ENCODE measurements around the gene SAP30L. TPM values are rescaled to one million over a fixed set of nuclear protein-coding genes. Genes with fewer than 3 reads are reported as not detected.

SAP30L gene
- total and polyA plus RNA-seq, 5 donors from 2014 or later: 30.9 to 54.9 (median 39.2) TPM

GRCh38 chr5:154473581-154474283 lies 27.9 kb downstream of the SAP30L start:
- Histone ChIP-seq H3K4me3 (ENCODE audit: low read depth, low read length) (peak overlapping the region; percentile 40), H3K36me3 (ENCODE audit: control insufficient read depth, insufficient read depth, low read length) (no peaks in the 10 kb centered on the region), H3K27me3 (ENCODE audit: control insufficient read depth, insufficient read depth, low read length) (peaks cover 57% of the 10 kb centered on the region), H3K9me3 (ENCODE audit: control insufficient read depth in 2 of 2, low read length in 2 of 2) (no peaks in the 10 kb centered on the region), H3K27ac (ENCODE audit: insufficient read depth, low read length, poor library complexity, severe bottlenecking) (no peak overlapping the region), H3K4me1 (ENCODE audit: control insufficient read depth, insufficient read depth, low read length, poor library complexity, severe bottlenecking) (peaks cover 59% of the 10 kb centered on the region)
- peak overlapping the region; percentile 47 to 74 (median 56) for H3K4me3 Mint-ChIP-seq
- H3K27me3 Mint-ChIP-seq: peaks cover 81% of the 10 kb centered on the region
- H3K4me1 Mint-ChIP-seq: peaks cover 6 to 58% (median 46%) of the 10 kb centered on the region in 4 donors
- no peak overlapping the region for H3K27ac Mint-ChIP-seq
- H3K9me3 Mint-ChIP-seq: peaks cover 0 to 6% (median 0%) of the 10 kb centered on the region in 7 donors
- no peaks in the 10 kb centered on the region for H3K36me3 Mint-ChIP-seq
- DNase-seq (no peak), ATAC-seq (ENCODE audit: low read depth in 2 of 2) (no peak)

GRCh38 chr5:154474396-154475334 lies 28.9 kb downstream of the SAP30L start:
- H3K27ac ChIP-seq (ENCODE audit: insufficient read depth, low read length, poor library complexity, severe bottlenecking): no peak overlapping the region
- Mint-ChIP-seq H3K36me3 (no peaks in the 10 kb centered on the region), H3K4me1 (peaks cover 6 to 66% (median 49%) of the 10 kb centered on the region in 4 donors), H3K27ac (peak overlapping the region in 1 of 3 donors; percentile 43), H3K4me3 (peak overlapping the region; percentile 27 to 74 (median 62)), H3K9me3 (peaks cover 0 to 9% (median 0%) of the 10 kb centered on the region in 7 donors), H3K27me3 (peaks cover 91% of the 10 kb centered on the region)
- H3K9me3 ChIP-seq (ENCODE audit: control insufficient read depth in 2 of 2, low read length in 2 of 2): no peaks in the 10 kb centered on the region
- no peaks in the 10 kb centered on the region for H3K36me3 ChIP-seq (ENCODE audit: control insufficient read depth, insufficient read depth, low read length)
- no peak for ATAC-seq (ENCODE audit: low read depth in 2 of 2)
- DNase-seq: no peak
- peak overlapping the region; percentile 40 for H3K4me3 ChIP-seq (ENCODE audit: low read depth, low read length)
- H3K27me3 ChIP-seq (ENCODE audit: control insufficient read depth, insufficient read depth, low read length): peaks cover 58% of the 10 kb centered on the region
- peaks cover 67% of the 10 kb centered on the region for H3K4me1 ChIP-seq (ENCODE audit: control insufficient read depth, insufficient read depth, low read length, poor library complexity, severe bottlenecking)

GRCh38 chr5:154475591-154476353 lies 30.0 kb downstream of the SAP30L start:
- H3K36me3 Mint-ChIP-seq: no peaks in the 10 kb centered on the region
- H3K27ac Mint-ChIP-seq: no peak overlapping the region
- H3K36me3 ChIP-seq (ENCODE audit: control insufficient read depth, insufficient read depth, low read length): no peaks in the 10 kb centered on the region
- H3K27me3 ChIP-seq (ENCODE audit: control insufficient read depth, insufficient read depth, low read length): peaks cover 61% of the 10 kb centered on the region
- peaks cover 66% of the 10 kb centered on the region for H3K4me1 ChIP-seq (ENCODE audit: control insufficient read depth, insufficient read depth, low read length, poor library complexity, severe bottlenecking)
- no peak for DNase-seq
- no peaks in the 10 kb centered on the region for H3K9me3 ChIP-seq (ENCODE audit: control insufficient read depth in 2 of 2, low read length in 2 of 2)
- peaks cover 6 to 67% (median 45%) of the 10 kb centered on the region in 4 donors for H3K4me1 Mint-ChIP-seq
- H3K27me3 Mint-ChIP-seq: peaks cover 91% of the 10 kb centered on the region
- peak overlapping the region in 3 of 4 donors; percentile 58 to 74 (median 63) for H3K4me3 Mint-ChIP-seq
- no peak for ATAC-seq (ENCODE audit: low read depth in 2 of 2)
- H3K9me3 Mint-ChIP-seq: peaks cover 0 to 9% (median 0%) of the 10 kb centered on the region in 7 donors
- no peak overlapping the region for H3K27ac ChIP-seq (ENCODE audit: insufficient read depth, low read length, poor library complexity, severe bottlenecking)
- no peak overlapping the region for H3K4me3 ChIP-seq (ENCODE audit: low read depth, low read length)

GRCh38 chr5:154476354-154477205 lies 30.8 kb downstream of the SAP30L start:
- Mint-ChIP-seq H3K4me3 (peak overlapping the region; percentile 22 to 71 (median 60)), H3K4me1 (peaks cover 6 to 65% (median 43%) of the 10 kb centered on the region in 4 donors), H3K9me3 (peaks cover 0 to 9% (median 0%) of the 10 kb centered on the region in 7 donors), H3K36me3 (no peaks in the 10 kb centered on the region), H3K27me3 (peaks cover 91% of the 10 kb centered on the region), H3K27ac (no peak overlapping the region)
- ATAC-seq (ENCODE audit: low read depth in 2 of 2) (no peak), DNase-seq (no peak)
- no peaks in the 10 kb centered on the region for H3K9me3 ChIP-seq (ENCODE audit: control insufficient read depth in 2 of 2, low read length in 2 of 2)
- no peak overlapping the region for H3K27ac ChIP-seq (ENCODE audit: insufficient read depth, low read length, poor library complexity, severe bottlenecking)
- no peaks in the 10 kb centered on the region for H3K36me3 ChIP-seq (ENCODE audit: control insufficient read depth, insufficient read depth, low read length)
- H3K4me3 ChIP-seq (ENCODE audit: low read depth, low read length): no peak overlapping the region
- H3K4me1 ChIP-seq (ENCODE audit: control insufficient read depth, insufficient read depth, low read length, poor library complexity, severe bottlenecking): peaks cover 66% of the 10 kb centered on the region
- H3K27me3 ChIP-seq (ENCODE audit: control insufficient read depth, insufficient read depth, low read length): peaks cover 60% of the 10 kb centered on the region

DNA sequence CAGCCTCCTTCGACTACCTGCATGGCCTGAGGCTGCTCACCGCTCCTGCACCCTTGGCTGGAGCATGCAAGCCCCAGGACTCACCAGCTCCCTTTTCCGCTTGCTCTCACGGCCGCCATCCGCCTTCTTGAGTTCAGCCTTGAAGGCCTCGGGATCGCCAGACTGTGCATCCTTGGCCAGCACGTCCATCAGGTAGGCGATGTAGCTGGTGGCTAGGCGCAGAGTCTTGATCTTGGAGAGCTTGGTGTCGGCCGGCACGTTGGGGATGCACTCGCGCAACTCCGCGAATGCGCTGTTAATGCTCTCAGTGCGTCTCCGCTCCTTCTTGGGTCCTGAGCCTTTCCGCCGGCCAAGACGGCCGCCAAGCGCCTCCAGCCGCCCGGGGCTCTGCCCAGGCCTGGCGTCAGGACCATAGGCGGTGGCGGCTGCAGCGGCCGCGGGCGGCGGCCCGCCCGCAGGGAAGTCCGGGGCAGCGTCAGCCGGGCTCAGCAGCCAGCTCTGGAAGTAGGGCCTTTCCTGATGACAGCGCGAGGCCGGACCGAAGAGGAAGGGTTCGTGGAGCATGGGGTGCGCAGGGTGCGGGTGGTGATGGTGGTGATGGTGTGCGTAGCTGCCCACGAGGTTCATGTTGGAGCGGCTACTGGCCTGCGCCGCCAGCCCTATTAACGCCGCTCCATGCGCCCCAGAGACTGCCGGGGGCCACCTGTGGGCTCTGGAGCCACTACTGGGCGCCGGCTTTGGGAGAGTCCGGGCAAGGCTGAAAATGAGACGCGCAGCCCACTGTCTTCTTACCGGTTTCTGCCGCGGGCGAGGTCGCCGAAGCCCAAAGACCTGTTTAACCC lies 31.8 kb downstream of the SAP30L start:
- DNase-seq (no peak), ATAC-seq (ENCODE audit: low read depth in 2 of 2) (no peak)
- no peaks in the 10 kb centered on the region for H3K9me3 ChIP-seq (ENCODE audit: control insufficient read depth in 2 of 2, low read length in 2 of 2)
- peaks cover 0 to 63% (median 40%) of the 10 kb centered on the region in 4 donors for H3K4me1 Mint-ChIP-seq
- H3K4me3 ChIP-seq (ENCODE audit: low read depth, low read length): no peak overlapping the region
- H3K9me3 Mint-ChIP-seq: peaks cover 0 to 9% (median 0%) of the 10 kb centered on the region in 7 donors
- H3K27me3 ChIP-seq (ENCODE audit: control insufficient read depth, insufficient read depth, low read length): peaks cover 60% of the 10 kb centered on the region
- peak overlapping the region; percentile 22 to 71 (median 66) for H3K4me3 Mint-ChIP-seq
- no peaks in the 10 kb centered on the region for H3K36me3 ChIP-seq (ENCODE audit: control insufficient read depth, insufficient read depth, low read length)
- H3K27ac ChIP-seq (ENCODE audit: insufficient read depth, low read length, poor library complexity, severe bottlenecking): no peak overlapping the region
- peaks cover 68% of the 10 kb centered on the region for H3K4me1 ChIP-seq (ENCODE audit: control insufficient read depth, insufficient read depth, low read length, poor library complexity, severe bottlenecking)
- no peaks in the 10 kb centered on the region for H3K36me3 Mint-ChIP-seq
- peaks cover 92% of the 10 kb centered on the region for H3K27me3 Mint-ChIP-seq
- H3K27ac Mint-ChIP-seq: no peak overlapping the region

- ATAC-seq (ENCODE audit: low read depth in 2 of 2) (no peak), DNase-seq (no peak)
- H3K27ac ChIP-seq (ENCODE audit: insufficient read depth, low read length, poor library complexity, severe bottlenecking): no peak within 1 kb of the TSS
- Mint-ChIP-seq H3K9me3 (peaks cover 0 to 10% (median 0%) of the 10 kb centered on the region in 7 donors), H3K27me3 (peaks cover 92% of the 10 kb centered on the region), H3K36me3 (no peaks in the 10 kb centered on the region), H3K4me3 (peak within 1 kb of the TSS; percentile 22 to 71 (median 66)), H3K4me1 (peaks cover 0 to 63% (median 36%) of the 10 kb centered on the region in 4 donors), H3K27ac (no peak within 1 kb of the TSS)
- peaks cover 60% of the 10 kb centered on the region for H3K27me3 ChIP-seq (ENCODE audit: control insufficient read depth, insufficient read depth, low read length)
- no peaks in the 10 kb centered on the region for H3K9me3 ChIP-seq (ENCODE audit: control insufficient read depth in 2 of 2, low read length in 2 of 2)
- no peaks in the 10 kb centered on the region for H3K36me3 ChIP-seq (ENCODE audit: control insufficient read depth, insufficient read depth, low read length)
- peaks cover 63% of the 10 kb centered on the region for H3K4me1 ChIP-seq (ENCODE audit: control insufficient read depth, insufficient read depth, low read length, poor library complexity, severe bottlenecking)
- H3K4me3 ChIP-seq (ENCODE audit: low read depth, low read length): no peak within 1 kb of the TSS
Measured at GRCh38 chr5:154478224-154478565, 32.4 kb downstream of the SAP30L start, which contains the start of gene HAND1. Gene HAND1, minus strand, starts transcription at chr5:154478227. Its CDS starts 219 bp downstream, at chr5:154478008.

All from CD4-positive, CD25-positive, alpha-beta regulatory T cell (primary cell).